ENCODE data around the gene ZNF500. TPM values are rescaled to one million over a fixed set of nuclear protein-coding genes. Genes with fewer than 3 reads are reported as not detected.

ZNF500 gene
- total and polyA plus RNA-seq, 4 experiments from 2014 or later, result 7.9 to 35.6 (median 23.4) TPM

- Mint-ChIP-seq H3K36me3 (peaks cover 42 to 56% of the 10 kb centered on the region in 2 donors), H3K4me3 (no peak overlapping the region), H3K9me3 (peaks cover 0 to 2% (median 0%) of the 10 kb centered on the region in 8 donors), H3K27ac (no peak overlapping the region), H3K4me1 (peaks cover 0 to 5% (median under 1%) of the 10 kb centered on the region in 4 donors), H3K27me3 (no peaks in the 10 kb centered on the region)
- Histone ChIP-seq H3K4me3 (ENCODE audit: low read length in 2 of 2) (no peak overlapping the region), H3K27me3 (ENCODE audit: insufficient read depth, low read length) (no peaks in the 10 kb centered on the region), H3K4me1 (ENCODE audit: insufficient read depth, low read length) (no peaks in the 10 kb centered on the region), H3K36me3 (ENCODE audit: insufficient read depth, low read length) (peaks cover 53% of the 10 kb centered on the region), H3K27ac (ENCODE audit: low read depth, low read length) (no peak overlapping the region), H3K9me3 (ENCODE audit: control insufficient read depth in 1 of 2, low read length in 2 of 2) (no peaks in the 10 kb centered on the region)
- ChIA-PET POLR2A (ENCODE audit: partially characterized antibody) (no interaction called here), CTCF (ENCODE audit: partially characterized antibody) (no interaction called here)
- DNase-seq, result no peak
- intact Hi-C loops (cut with micrococcal nuclease), result no loop called here
Measured at GRCh38 chr16:4755687-4756086, 11.3 kb downstream of the ZNF500 start.

DNA sequence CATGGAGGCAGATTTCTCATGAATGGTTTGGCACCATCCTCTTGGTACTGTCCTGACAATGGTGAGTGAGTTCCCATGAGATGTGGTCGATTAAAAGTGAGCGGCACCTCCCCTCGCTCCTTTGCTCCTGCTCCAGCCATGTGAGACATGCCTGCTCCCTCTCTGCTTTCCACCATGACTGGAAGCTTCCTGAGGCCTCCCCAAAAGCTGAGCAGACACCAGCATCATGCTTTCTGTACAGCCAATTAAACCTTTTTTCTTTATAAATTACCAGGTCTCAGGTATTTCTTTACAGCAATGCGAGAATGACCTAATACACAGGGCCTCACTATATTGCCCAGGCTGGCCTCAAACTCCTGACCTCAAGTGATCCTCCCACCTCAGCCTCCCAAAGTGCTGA lies 12.1 kb downstream of the ZNF500 start:
- Mint-ChIP-seq H3K4me1 (peaks cover 0 to 5% (median under 1%) of the 10 kb centered on the region in 4 donors), H3K36me3 (peaks cover 39 to 49% of the 10 kb centered on the region in 2 donors), H3K27me3 (no peaks in the 10 kb centered on the region), H3K9me3 (peaks cover 0 to 2% (median 0%) of the 10 kb centered on the region in 8 donors), H3K27ac (no peak overlapping the region), H3K4me3 (no peak overlapping the region)
- ChIA-PET POLR2A (ENCODE audit: partially characterized antibody) (no interaction called here), CTCF (ENCODE audit: partially characterized antibody) (no interaction called here)
- Histone ChIP-seq H3K27me3 (ENCODE audit: insufficient read depth, low read length) (no peaks in the 10 kb centered on the region), H3K4me3 (ENCODE audit: low read length in 2 of 2) (no peak overlapping the region), H3K9me3 (ENCODE audit: control insufficient read depth in 1 of 2, low read length in 2 of 2) (no peaks in the 10 kb centered on the region), H3K4me1 (ENCODE audit: insufficient read depth, low read length) (no peaks in the 10 kb centered on the region), H3K27ac (ENCODE audit: low read depth, low read length) (no peak overlapping the region), H3K36me3 (ENCODE audit: insufficient read depth, low read length) (peaks cover 48% of the 10 kb centered on the region)
- DNase-seq, result no peak
- intact Hi-C loops (cut with micrococcal nuclease), result no loop called here

DNA sequence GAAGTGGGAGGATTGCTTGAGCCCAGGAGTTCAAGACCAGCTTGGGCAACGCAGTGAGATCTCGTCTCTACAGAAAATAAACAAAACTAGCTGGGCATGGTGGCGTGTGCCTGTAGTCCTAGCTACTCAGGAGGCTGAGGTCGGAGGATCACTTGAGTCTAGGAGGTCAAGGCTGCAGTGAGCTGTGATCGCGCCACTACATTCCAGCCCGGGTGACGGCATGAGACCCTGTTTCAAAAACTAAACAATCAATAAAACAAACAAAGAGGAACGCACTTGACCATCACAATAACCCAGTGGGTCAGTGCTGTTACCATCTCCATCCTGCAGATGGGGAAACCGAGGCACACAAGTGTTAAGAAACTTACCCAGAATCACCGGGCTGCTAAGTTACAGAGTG lies 13.7 kb downstream of the ZNF500 start:
- H3K27me3 ChIP-seq (ENCODE audit: insufficient read depth, low read length), result no peaks in the 10 kb centered on the region

DNA sequence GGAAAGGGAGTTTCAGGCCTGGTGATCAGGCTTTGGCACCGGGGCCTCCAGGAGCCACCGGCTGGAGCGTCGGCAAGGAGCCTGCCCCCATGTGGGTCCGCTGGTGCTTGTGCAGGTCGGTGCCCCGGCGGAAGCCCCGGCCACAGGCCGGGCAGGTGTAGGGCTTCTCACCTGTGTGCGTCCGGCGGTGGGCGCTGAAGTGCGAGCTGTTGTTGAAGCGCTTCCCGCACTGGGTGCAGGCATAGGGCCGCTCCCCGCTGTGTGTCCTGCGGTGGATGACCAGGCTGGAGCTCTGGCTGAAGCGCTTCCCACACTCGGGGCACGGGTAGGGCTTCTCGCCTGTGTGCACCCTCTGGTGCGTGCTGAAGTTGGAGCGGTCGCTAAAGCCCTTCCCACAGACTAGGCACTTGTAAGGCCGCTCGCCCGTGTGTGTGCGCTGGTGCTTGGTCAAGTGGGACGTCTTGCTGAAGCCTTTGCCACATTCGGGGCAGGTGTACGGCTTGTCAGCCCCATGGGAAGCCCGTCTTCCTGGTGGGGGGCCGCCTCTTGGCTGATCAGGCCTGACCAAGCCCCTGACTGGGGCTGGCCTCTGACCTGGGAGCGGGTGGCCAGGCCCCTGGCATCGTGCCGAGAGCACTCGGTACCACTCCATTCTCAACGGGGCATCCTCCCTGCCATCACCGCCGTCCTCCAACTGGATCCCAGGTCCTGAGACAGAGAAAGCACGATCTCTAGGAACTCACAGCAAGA lies 14.4 kb downstream of the ZNF500 start:
- intact Hi-C loops (cut with micrococcal nuclease), result no loop called here
- no peak overlapping the region for H3K4me3 ChIP-seq (ENCODE audit: low read length in 2 of 2)
- POLR2A ChIA-PET (ENCODE audit: partially characterized antibody), result interaction anchor here (0.5 to 1.2 kb wide), 2 partner anchors 16 kb away, joined by 3 read pairs; no protein-coding TSS in a partner anchor
- H3K9me3 ChIP-seq (ENCODE audit: control insufficient read depth in 1 of 2, low read length in 2 of 2), result no peaks in the 10 kb centered on the region
- no peaks in the 10 kb centered on the region for H3K4me1 ChIP-seq (ENCODE audit: insufficient read depth, low read length)
- CTCF ChIA-PET (ENCODE audit: partially characterized antibody), result no interaction called here
- Mint-ChIP-seq H3K4me3 (no peak overlapping the region), H3K36me3 (peaks cover 30 to 34% of the 10 kb centered on the region in 2 donors), H3K9me3 (peaks cover 0 to 2% (median 0%) of the 10 kb centered on the region in 8 donors), H3K27me3 (no peaks in the 10 kb centered on the region), H3K4me1 (peaks cover 1 to 21% (median 6%) of the 10 kb centered on the region in 4 donors), H3K27ac (no peak overlapping the region)
- peaks cover 30% of the 10 kb centered on the region for H3K36me3 ChIP-seq (ENCODE audit: insufficient read depth, low read length)
- no peaks in the 10 kb centered on the region for H3K27me3 ChIP-seq (ENCODE audit: insufficient read depth, low read length)
- DNase-seq, result no peak
- H3K27ac ChIP-seq (ENCODE audit: low read depth, low read length), result no peak overlapping the region

More for the DNA sequence above, 13.7 kb downstream of the ZNF500 start:
- DNase-seq, result no peak
- H3K27ac Mint-ChIP-seq, result no peak overlapping the region
- H3K4me3 Mint-ChIP-seq, result no peak overlapping the region
- Histone ChIP-seq H3K4me1 (ENCODE audit: insufficient read depth, low read length) (no peaks in the 10 kb centered on the region), H3K36me3 (ENCODE audit: insufficient read depth, low read length) (peaks cover 33% of the 10 kb centered on the region), H3K4me3 (ENCODE audit: low read length in 2 of 2) (no peak overlapping the region), H3K9me3 (ENCODE audit: control insufficient read depth in 1 of 2, low read length in 2 of 2) (no peaks in the 10 kb centered on the region), H3K27ac (ENCODE audit: low read depth, low read length) (no peak overlapping the region)
- H3K36me3 Mint-ChIP-seq, result peaks cover 30 to 36% of the 10 kb centered on the region in 2 donors
- peaks cover 0 to 14% (median 0%) of the 10 kb centered on the region in 4 donors for H3K4me1 Mint-ChIP-seq
- ChIA-PET POLR2A (ENCODE audit: partially characterized antibody) (interaction anchor here (0.5 to 1.0 kb wide), 2 partner anchors 15 kb away, joined by 3 read pairs; no protein-coding TSS in a partner anchor), CTCF (ENCODE audit: partially characterized antibody) (no interaction called here)
- intact Hi-C loops (cut with micrococcal nuclease), result no loop called here
- peaks cover 0 to 2% (median 0%) of the 10 kb centered on the region in 8 donors for H3K9me3 Mint-ChIP-seq
- no peaks in the 10 kb centered on the region for H3K27me3 Mint-ChIP-seq

DNA sequence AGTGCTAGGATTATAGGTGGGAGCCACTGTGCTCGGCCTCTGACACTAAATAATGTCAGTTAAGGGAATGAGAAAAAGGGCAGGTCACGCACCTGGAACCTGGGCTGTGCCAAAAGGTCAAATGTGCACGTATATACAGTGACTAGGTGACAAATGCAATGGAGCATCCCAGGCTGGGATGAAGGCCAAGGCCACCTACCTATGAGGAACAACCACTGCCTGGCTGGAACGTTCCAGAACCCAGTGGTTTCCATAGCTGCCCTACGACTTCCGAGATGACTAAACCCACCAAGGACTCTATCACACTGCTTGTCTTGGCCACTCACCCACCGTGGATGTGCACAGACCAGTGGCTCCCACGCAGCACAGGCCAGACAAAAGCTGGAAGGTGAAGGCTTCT lies 16.1 kb downstream of the ZNF500 start:
- H3K27ac Mint-ChIP-seq, result no peak overlapping the region

DNA sequence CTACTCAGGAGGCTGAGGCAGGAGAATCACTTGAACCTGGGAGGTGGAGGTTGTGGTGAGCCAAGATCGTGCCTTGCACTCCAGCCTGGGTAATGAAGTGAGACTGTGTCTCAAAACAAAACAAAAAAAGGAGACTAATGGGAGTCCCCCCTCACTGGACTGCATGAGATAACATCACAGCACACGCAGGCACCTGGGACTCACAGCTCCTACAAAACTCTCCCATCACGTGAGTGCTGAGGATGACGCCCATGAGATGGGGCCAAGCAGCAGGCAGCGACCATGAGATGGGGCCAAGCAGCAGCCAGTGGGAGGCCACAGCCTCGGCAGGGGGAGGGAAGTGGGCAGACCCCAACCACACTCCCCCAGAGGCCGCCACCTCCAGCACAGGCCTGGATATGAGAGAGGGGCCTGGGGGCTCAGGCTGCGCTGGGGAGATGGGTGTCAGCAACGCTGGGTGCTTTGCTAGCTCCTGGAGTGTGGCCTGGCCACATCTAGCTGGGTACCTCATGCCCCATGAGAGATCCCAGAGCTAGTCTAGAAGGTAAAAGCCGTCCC lies 17.2 kb downstream of the ZNF500 start:
- DNase-seq, result no peak
- Mint-ChIP-seq H3K27me3 (no peaks in the 10 kb centered on the region), H3K4me1 (peaks cover 1 to 19% (median 8%) of the 10 kb centered on the region in 4 donors), H3K9me3 (no peaks in the 10 kb centered on the region), H3K27ac (peak overlapping the region in 1 of 7 donors; percentile 53), H3K36me3 (peaks cover 16 to 21% of the 10 kb centered on the region in 2 donors), H3K4me3 (no peak overlapping the region)
- Histone ChIP-seq H3K4me3 (ENCODE audit: low read length in 2 of 2) (no peak overlapping the region), H3K27ac (ENCODE audit: low read depth, low read length) (no peak overlapping the region), H3K4me1 (ENCODE audit: insufficient read depth, low read length) (no peaks in the 10 kb centered on the region), H3K36me3 (ENCODE audit: insufficient read depth, low read length) (peaks cover 27% of the 10 kb centered on the region), H3K27me3 (ENCODE audit: insufficient read depth, low read length) (no peaks in the 10 kb centered on the region), H3K9me3 (ENCODE audit: control insufficient read depth in 1 of 2, low read length in 2 of 2) (no peaks in the 10 kb centered on the region)
- intact Hi-C loops (cut with micrococcal nuclease), result no loop called here
- ChIA-PET POLR2A (ENCODE audit: partially characterized antibody) (interaction anchor here (0.6 kb wide), 1 partner anchor 12 kb away, joined by 3 read pairs; no protein-coding TSS in a partner anchor), CTCF (ENCODE audit: partially characterized antibody) (no interaction called here)

More for the DNA sequence above, 16.1 kb downstream of the ZNF500 start:
- Mint-ChIP-seq H3K9me3 (peaks cover 0 to 2% (median 0%) of the 10 kb centered on the region in 8 donors), H3K4me1 (peaks cover 1 to 22% (median 8%) of the 10 kb centered on the region in 4 donors), H3K4me3 (no peak overlapping the region), H3K27me3 (no peaks in the 10 kb centered on the region), H3K36me3 (peaks cover 24 to 27% of the 10 kb centered on the region in 2 donors)
- Histone ChIP-seq H3K9me3 (ENCODE audit: control insufficient read depth in 1 of 2, low read length in 2 of 2) (no peaks in the 10 kb centered on the region), H3K27ac (ENCODE audit: low read depth, low read length) (no peak overlapping the region), H3K4me3 (ENCODE audit: low read length in 2 of 2) (no peak overlapping the region), H3K36me3 (ENCODE audit: insufficient read depth, low read length) (peaks cover 30% of the 10 kb centered on the region), H3K4me1 (ENCODE audit: insufficient read depth, low read length) (no peaks in the 10 kb centered on the region), H3K27me3 (ENCODE audit: insufficient read depth, low read length) (no peaks in the 10 kb centered on the region)
- ChIA-PET POLR2A (ENCODE audit: partially characterized antibody) (interaction anchor here (0.6 to 1.2 kb wide), 2 partner anchors 8 to 18 kb away, joined by 3 to 4 read pairs; no protein-coding TSS in a partner anchor), CTCF (ENCODE audit: partially characterized antibody) (no interaction called here)
- DNase-seq, result no peak
- intact Hi-C loops (cut with micrococcal nuclease), result no loop called here

- intact Hi-C loops (cut with micrococcal nuclease), result no loop called here
- H3K36me3 ChIP-seq (ENCODE audit: insufficient read depth, low read length), result peaks cover 26% of the 10 kb centered on the region
- DNase-seq, result no peak
- no peak overlapping the region for H3K27ac ChIP-seq (ENCODE audit: low read depth, low read length)
- H3K4me1 ChIP-seq (ENCODE audit: insufficient read depth, low read length), result no peaks in the 10 kb centered on the region
- POLR2A ChIA-PET (ENCODE audit: partially characterized antibody), result interaction anchor here (1.3 kb wide), 1 partner anchor 13 kb away, joined by 3 read pairs; no protein-coding TSS in a partner anchor
- Mint-ChIP-seq H3K27me3 (no peaks in the 10 kb centered on the region), H3K36me3 (peaks cover 14 to 21% of the 10 kb centered on the region in 2 donors), H3K9me3 (no peaks in the 10 kb centered on the region), H3K4me3 (peak overlapping the region in 1 of 8 donors; percentile 13), H3K27ac (peak overlapping the region in 5 of 7 donors; percentile 32 to 78 (median 43)), H3K4me1 (peaks cover 1 to 19% (median 8%) of the 10 kb centered on the region in 4 donors)
- CTCF ChIA-PET (ENCODE audit: partially characterized antibody), result interaction anchor here (0.7 kb wide), 1 partner anchor 18 kb away, joined by 3 read pairs; no protein-coding TSS in a partner anchor
- H3K4me3 ChIP-seq (ENCODE audit: low read length in 2 of 2), result no peak overlapping the region
- H3K9me3 ChIP-seq (ENCODE audit: control insufficient read depth in 1 of 2, low read length in 2 of 2), result no peaks in the 10 kb centered on the region
- no peaks in the 10 kb centered on the region for H3K27me3 ChIP-seq (ENCODE audit: insufficient read depth, low read length)
Measured at GRCh38 chr16:4748682-4749411, 18.1 kb downstream of the ZNF500 start.

Data from CD4-positive, alpha-beta memory T cell (primary cell).